HG02798 (cell line): ENCODE results near the gene TBC1D30.

ENCODE experiments used
- ATAC-seq: cut with Tn5 transposase; IDR thresholded peaks from one replicate; pipeline ENCODE4 v1.9.1; 2021; ENCODE audit warnings: mild to moderate bottlenecking; ENCODE audit not compliant: unreplicated experiment, poor library complexity

TBC1D30 gene

DNA sequence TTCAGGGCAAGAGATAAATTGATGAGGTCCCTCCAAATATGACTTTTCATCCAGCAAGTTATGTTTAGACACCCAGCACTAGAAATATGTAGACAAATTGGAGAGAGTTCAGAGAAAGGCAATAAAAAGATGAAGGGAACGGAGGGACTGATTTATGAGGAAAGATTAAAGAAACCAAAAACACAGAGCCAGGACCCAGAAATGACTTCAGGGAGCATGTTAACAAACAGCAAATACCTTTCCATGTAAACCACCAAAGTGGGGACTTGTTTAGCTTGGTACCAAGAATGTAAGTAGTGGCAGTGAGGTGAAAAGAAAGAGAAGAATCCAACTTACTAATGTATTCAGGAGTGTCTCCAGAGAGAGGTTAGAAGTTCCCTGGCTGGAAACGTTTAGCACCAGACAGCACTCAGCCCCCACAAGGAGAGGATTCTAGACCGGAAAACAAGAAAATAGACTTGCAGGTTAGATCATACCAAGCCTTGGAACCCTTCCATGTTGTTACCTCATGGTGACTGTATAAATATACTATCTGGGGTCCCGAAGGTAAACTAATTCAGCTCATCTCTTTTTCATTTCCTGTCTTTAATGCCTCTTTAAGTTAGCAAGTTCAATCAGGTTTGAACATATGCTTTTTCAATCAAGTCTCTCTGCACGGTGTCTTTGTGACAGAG is 79.2 kb downstream of the TBC1D30 start:
- ATAC-seq, result no peak

GRCh38 chr12:64907097-64907496 is 82.7 kb downstream of the TBC1D30 start:
- no peak for ATAC-seq

GRCh38 chr12:64909124-64909523 is 84.7 kb downstream of the TBC1D30 start:
- no peak for ATAC-seq

DNA sequence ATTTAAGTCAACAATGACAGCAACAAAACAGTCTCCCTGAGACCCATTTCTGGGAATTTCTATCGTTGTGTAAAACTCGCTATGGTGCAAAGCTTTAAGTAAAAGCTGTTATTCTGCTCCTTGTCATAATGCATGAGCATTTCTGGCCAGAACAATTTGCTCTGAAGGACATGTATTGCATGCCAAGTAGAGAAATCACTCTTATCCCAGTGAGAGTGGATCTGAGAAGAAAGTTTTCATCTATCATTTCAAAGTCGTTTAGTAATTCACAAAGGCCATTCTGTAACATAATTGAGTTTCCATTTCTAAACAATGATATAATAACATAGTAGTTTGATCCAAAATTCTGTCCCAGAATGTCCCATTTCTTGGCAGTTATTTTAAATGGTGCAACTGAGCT is 86.6 kb downstream of the TBC1D30 start:
- no peak for ATAC-seq

GRCh38 chr12:64911912-64912311 is 87.5 kb downstream of the TBC1D30 start:
- ATAC-seq, result no peak

DNA sequence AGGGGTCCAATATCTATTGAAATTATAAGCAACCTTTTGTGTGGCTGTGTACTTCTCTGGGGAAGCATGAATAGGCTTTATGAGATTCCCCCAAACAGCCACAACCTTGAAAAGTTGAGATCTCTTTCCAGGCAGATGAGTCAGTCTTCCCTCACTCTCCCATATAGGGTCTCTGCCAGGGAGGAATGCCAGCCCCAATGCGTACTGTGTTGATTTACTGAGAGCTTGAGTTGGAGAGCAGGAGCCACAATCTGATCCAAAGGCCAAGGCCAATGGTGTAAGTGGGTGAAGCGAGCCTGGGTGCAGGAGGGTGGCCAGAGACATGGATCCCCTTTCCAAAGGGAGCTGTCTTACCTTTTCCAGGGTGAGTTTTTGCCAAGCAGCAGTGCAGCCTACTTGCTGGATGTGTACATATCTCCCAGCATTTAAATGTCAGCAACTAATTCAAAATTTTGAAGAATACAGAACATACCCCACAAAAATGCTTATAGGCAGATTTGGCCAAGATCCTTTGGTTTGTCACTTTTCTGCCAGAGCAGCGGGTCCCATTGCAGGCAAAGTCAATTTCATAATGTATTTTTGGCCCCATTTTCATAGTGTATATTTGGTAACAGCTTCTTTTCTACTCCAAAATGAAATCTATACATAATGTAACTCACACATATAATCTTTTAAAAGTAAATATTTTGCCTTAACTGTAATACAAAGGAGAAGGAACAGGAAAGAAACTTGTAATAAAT is 88.2 kb downstream of the TBC1D30 start:
- no peak for ATAC-seq

- no peak for ATAC-seq
Observed at GRCh38 chr12:64915242-64915641, 90.8 kb downstream of the TBC1D30 start.

GRCh38 chr12:64916411-64917261 is 92.2 kb downstream of the TBC1D30 start:
- no peak for ATAC-seq

GRCh38 chr12:64918344-64918743 is 93.9 kb downstream of the TBC1D30 start:
- no peak for ATAC-seq

DNA sequence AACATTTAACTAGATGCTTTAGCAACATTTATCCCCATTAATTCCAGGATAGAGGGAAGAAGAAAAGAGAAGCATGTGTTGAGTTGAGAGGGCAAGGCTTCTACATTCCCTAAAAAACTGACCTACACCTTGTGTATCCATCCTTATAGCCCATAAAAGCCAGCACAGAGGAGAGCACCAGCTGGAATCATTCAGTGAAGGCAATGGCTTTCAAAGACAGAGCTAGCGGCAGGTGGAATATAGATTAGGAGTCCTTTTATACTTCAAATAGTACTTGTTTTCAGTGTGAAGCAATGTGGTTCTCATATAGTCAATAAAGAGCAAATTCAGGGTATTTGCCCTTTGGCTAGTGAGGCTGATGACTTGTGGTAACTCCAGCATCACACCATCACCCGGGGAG is 94.4 kb downstream of the TBC1D30 start:
- no peak for ATAC-seq

- ATAC-seq, result no peak
Observed at GRCh38 chr12:64922853-64923252, 98.4 kb downstream of the TBC1D30 start.

DNA sequence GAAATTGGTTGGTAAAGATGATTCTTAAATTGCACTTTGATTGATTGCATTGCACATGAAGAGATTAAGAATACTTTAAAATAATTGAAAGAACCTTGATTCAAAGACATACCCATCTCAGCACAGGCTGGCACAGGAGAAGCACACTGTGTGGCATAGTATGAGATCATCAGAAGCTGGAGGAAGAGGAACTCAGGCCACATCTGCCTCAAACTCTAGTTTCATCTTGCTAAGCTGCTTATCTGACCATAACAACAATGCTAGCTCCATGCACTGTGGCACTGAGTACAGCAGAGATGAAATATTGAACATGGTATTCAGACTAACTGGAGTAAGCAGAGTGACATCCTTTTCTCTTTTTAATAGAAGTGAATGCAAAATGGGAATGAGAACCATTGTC is 99.1 kb downstream of the TBC1D30 start:
- no peak for ATAC-seq
